DOHH2 (cell line): Measurements from ENCODE around the gene BLOC1S4.

Source experiments
- CTCF ChIP-seq: fragments of 200-600 bp; sonication (generic); IDR thresholded peaks from one replicate; pipeline ENCODE4 v1.5.1; 2014; ENCODE audit warnings: antibody characterized with exemption, mild to moderate bottlenecking, low read depth, low read length; ENCODE audit not compliant: poor library complexity, severe bottlenecking
- EZH2phosphoT487 ChIP-seq: fragments of 200-600 bp; sonication (generic); IDR thresholded peaks from 2 replicates; pipeline ENCODE4 v1.6.1; 2017; ENCODE audit warnings: borderline replicate concordance, mild to moderate bottlenecking, antibody characterized with exemption, low read length, moderate library complexity, mixed read lengths

- TF ChIP-seq CTCF: no peak
- no peak for TF ChIP-seq EZH2phosphoT487
Observed at GRCh38 chr4:6699388-6699787, 16.6 kb upstream of the BLOC1S4 start.
